Fibroblast of upper back skin (primary cell): Measurements from ENCODE around the gene MAP2K7.

Experiments
- DNase-seq: peaks from one replicate; pipeline ENCODE4 v3.0.0-alpha.2; 2013

The MAP2K7 gene

GRCh38 chr19:7867092-7867844, 36.4 kb upstream of the MAP2K7 start:
- DNase-seq = no peak

- DNase-seq = no peak
Observed at GRCh38 chr19:7868326-7868670, 35.4 kb upstream of the MAP2K7 start.

GRCh38 chr19:7868671-7869452, 34.8 kb upstream of the MAP2K7 start:
- peak; percentile 37 for DNase-seq

- no peak for DNase-seq
Observed at GRCh38 chr19:7869453-7869909, 34.2 kb upstream of the MAP2K7 start.

GRCh38 chr19:7869910-7870511, 33.7 kb upstream of the MAP2K7 start:
- DNase-seq = no peak

- no peak for DNase-seq
Observed at GRCh38 chr19:7870571-7871436, 32.9 kb upstream of the MAP2K7 start.

GRCh38 chr19:7871437-7872305, 32.0 kb upstream of the MAP2K7 start:
- peak; percentile 88 for DNase-seq

GRCh38 chr19:7872306-7873204, 31.1 kb upstream of the MAP2K7 start:
- DNase-seq = no peak

GRCh38 chr19:7873304-7874075, 30.2 kb upstream of the MAP2K7 start:
- no peak for DNase-seq

GRCh38 chr19:7874076-7874896, 29.4 kb upstream of the MAP2K7 start, which contains the start of gene PRR36:
PRR36 (minus strand) TSS chr19:7874390; CDS start chr19:7873689, 701 bp downstream.
- no peak for DNase-seq

GRCh38 chr19:7874897-7875273, 28.8 kb upstream of the MAP2K7 start:
- DNase-seq = no peak

GRCh38 chr19:7877249-7877836, 26.3 kb upstream of the MAP2K7 start:
- DNase-seq = no peak

- no peak for DNase-seq
Observed at GRCh38 chr19:7879111-7879807, 24.4 kb upstream of the MAP2K7 start.

- no peak for DNase-seq
Observed at GRCh38 chr19:7879836-7880235, 23.8 kb upstream of the MAP2K7 start.

- no peak for DNase-seq
Observed at GRCh38 chr19:7881910-7882309, 21.8 kb upstream of the MAP2K7 start.

- no peak for DNase-seq
Observed at GRCh38 chr19:7883105-7883504, 20.6 kb upstream of the MAP2K7 start.

- peak; percentile 49 for DNase-seq
Observed at GRCh38 chr19:7883796-7884570, 19.7 kb upstream of the MAP2K7 start.
